Spleen (tissue), 11 donors: ENCODE measurements around the gene DNAJB1. TPM values are rescaled to one million over a fixed set of nuclear protein-coding genes. Genes with fewer than 3 reads are reported as not detected.
A peak's percentile ranks its signal among the peaks of the same experiment; 100 is the strongest.

Experiments
- DNase-seq: peaks from one replicate; pipeline ENCODE4 v3.0.0-alpha.2; 2020
- H3K27ac ChIP-seq, 8 donors: fragments of 200-600 bp; sonication (generic) in 7 of 8; 1 replicate in 4 of 8; 2 replicates in 4 of 8; pipeline versions ENCODE4 v1.5.0 to v1.8.0; 2016 to 2021; ENCODE audit warnings: inconsistent platforms in 4 of 8, mild to moderate bottlenecking in 4 of 8, moderate library complexity in 1 of 8
- H3K27me3 ChIP-seq, 7 donors: fragments of 200-600 bp; sonication (generic) in 6 of 7; replicated peaks in 1 of 7; 1 replicate in 4 of 7; 2 replicates in 3 of 7; pipeline versions ENCODE4 v1.5.0 to v1.8.0; 2016 to 2021; ENCODE audit warnings: inconsistent platforms in 3 of 7, mild to moderate bottlenecking in 1 of 7
- H3K36me3 ChIP-seq, 6 donors: fragments of 200-600 bp; sonication (generic) in 5 of 6; 1 replicate in 4 of 6; 2 replicates in 2 of 6; pipeline versions ENCODE4 v1.5.0 to v1.8.0; 2016 to 2021; ENCODE audit warnings: inconsistent platforms in 2 of 6
- H3K4me1 ChIP-seq, 6 donors: fragments of 200-600 bp; sonication (generic) in 5 of 6; 1 replicate in 3 of 6; 2 replicates in 3 of 6; pipeline versions ENCODE4 v1.5.0 to v1.8.0; 2016 to 2021; ENCODE audit warnings: inconsistent platforms in 3 of 6
- H3K4me3 ChIP-seq, 8 donors: fragments of 200-600 bp; sonication (generic) in 7 of 8; 1 replicate in 4 of 8; 2 replicates in 4 of 8; pipeline versions ENCODE4 v1.5.0 to v1.8.0; 2016 to 2021; ENCODE audit warnings: inconsistent platforms in 4 of 8, mild to moderate bottlenecking in 4 of 8, moderate library complexity in 2 of 8
- H3K9me3 ChIP-seq, 8 donors: fragments of 200-600 bp; sonication (generic) in 7 of 8; 1 replicate in 4 of 8; 2 replicates in 4 of 8; pipeline versions ENCODE4 v1.5.0 to v1.8.0; 2016 to 2021; ENCODE audit warnings: inconsistent platforms in 4 of 8
- POLR2A ChIP-seq, 3 donors: fragments of 450-650 bp; IDR thresholded peaks; one replicate each; pipeline ENCODE4 v1.5.1; 2017; ENCODE audit warnings: antibody characterized with exemption in 3 of 3, mild to moderate bottlenecking in 1 of 3
- POLR2AphosphoS5 ChIP-seq, 3 donors: sonication (generic); formaldehyde crosslinking; IDR thresholded peaks; one replicate each; pipeline ENCODE4 v1.5.1; 2017; ENCODE audit warnings: antibody characterized with exemption in 3 of 3
- WGBS, 5 donors: extraction: QIAGEN DNeasy Blood & Tissue Kit in 3 of 5; methylation state at CpG; one replicate each; pipeline versions ENCODE4 v1.1.5 to v1.1.7; 2013 to 2018; 5-methylcytosine and 5-hydroxymethylcytosine counted together
- intact Hi-C: fragments of 100-400 bp; cut with DNase I; formaldehyde crosslinking; loops from one replicate; pipeline ENCODE4 v1.15.0; 2023; ENCODE audit warnings: low total_unique reads
- polyA plus RNA-seq, 3 donors: library from polyadenylated mRNA; stranded (reverse); fragments of 200-250 nt; gene quantifications; one replicate each; pipeline ENCODE4 v1.2.1, GENCODE V29; 2013
- total RNA-seq, 7 donors: library from RNA; depleted of rRNA in 3 of 7; stranded (reverse); fragments of >200 nt in 3 of 7; fragmentation: NEBNext Ultra II Directional in 4 of 7; extraction: Animal tissue kit (Norgen Biotek cat#: 25700) in 4 of 7; gene quantifications; one replicate each; pipeline versions ENCODE4 v1.1.0 to v1.2.1, GENCODE V29; 2016 to 2021
- TF ChIP-seq, protein P1 (sequence below), 11 experiments: fragments of 200-600 bp in 7 of 11; fragments of 450-650 bp in 4 of 11; sonication (generic) in 4 of 11; IDR thresholded peaks in 8 of 11; conservative IDR thresholded peaks in 3 of 11; 1 replicate in 7 of 11; 2 replicates in 4 of 11; pipeline versions ENCODE4 v1.4.0 to v1.8.0; 2016 to 2021; ENCODE audit warnings: antibody characterized with exemption in 11 of 11, inconsistent platforms in 4 of 11, mild to moderate bottlenecking in 1 of 11
- donor health status: healthy with polysubstance abuse.
- donor health status: DM: no; HTN: no; CAD: no; lungs with moderate emphysema.
- donor health status: DM: no; HTN: no; CAD: no.
- donor health status: Bipolar disorder and iron deficiency.
- donor health status: healthy.
- donor health status: DM: no; HTN: no; CAD: no.
- donor health status: DM: yes; HTN: yes; CAD: no.

Gene DNAJB1
- total and polyA plus RNA-seq, 10 donors: 12.6 to 157 (median 39.3) TPM

DNA sequence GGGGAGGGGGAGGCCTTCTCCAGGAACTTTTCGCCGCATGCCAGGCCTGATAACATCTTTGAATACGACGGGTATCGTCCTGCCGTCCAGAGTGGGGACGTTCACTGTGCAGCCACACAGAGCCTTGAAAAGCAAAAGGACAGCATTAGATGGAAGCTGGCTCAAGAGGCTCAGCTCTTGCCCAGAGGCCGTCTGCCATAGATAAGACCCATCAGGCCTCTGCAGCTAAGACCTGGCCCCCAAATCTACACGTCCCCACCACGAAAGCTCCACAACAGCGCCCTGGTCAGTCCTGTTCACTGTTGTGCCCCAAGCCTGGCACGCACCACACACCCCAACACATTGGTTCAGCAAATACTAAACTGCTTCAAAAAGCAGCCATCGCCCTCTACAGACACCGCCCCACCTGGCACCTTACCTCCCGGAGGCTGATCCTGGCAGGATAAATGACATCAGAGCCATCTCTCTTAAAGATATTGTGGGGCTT, 2.1 kb downstream of the DNAJB1 start:
- no peak for DNase-seq
- Histone ChIP-seq H3K4me3 (peak overlapping the region in 7 of 8 donors; percentile 65 to 94 (median 82)), H3K4me1 (peaks cover 44 to 78% (median 61%) of the 10 kb centered on the region in 6 donors), H3K36me3 (peaks cover 0 to 41% (median 29%) of the 10 kb centered on the region in 6 donors), H3K9me3 (no peaks in the 10 kb centered on the region), H3K27ac (peak overlapping the region in 3 of 8 donors; percentile 17 to 100 (median 99)), H3K27me3 (no peaks in the 10 kb centered on the region)
- intact Hi-C loops: no loop called here
- no peak for TF ChIP-seq POLR2AphosphoS5 (IDR thresholded peaks at IDR 0.05)
- no peak for TF ChIP-seq POLR2A (IDR thresholded peaks at IDR 0.05)
- TF ChIP-seq, protein P1, sequence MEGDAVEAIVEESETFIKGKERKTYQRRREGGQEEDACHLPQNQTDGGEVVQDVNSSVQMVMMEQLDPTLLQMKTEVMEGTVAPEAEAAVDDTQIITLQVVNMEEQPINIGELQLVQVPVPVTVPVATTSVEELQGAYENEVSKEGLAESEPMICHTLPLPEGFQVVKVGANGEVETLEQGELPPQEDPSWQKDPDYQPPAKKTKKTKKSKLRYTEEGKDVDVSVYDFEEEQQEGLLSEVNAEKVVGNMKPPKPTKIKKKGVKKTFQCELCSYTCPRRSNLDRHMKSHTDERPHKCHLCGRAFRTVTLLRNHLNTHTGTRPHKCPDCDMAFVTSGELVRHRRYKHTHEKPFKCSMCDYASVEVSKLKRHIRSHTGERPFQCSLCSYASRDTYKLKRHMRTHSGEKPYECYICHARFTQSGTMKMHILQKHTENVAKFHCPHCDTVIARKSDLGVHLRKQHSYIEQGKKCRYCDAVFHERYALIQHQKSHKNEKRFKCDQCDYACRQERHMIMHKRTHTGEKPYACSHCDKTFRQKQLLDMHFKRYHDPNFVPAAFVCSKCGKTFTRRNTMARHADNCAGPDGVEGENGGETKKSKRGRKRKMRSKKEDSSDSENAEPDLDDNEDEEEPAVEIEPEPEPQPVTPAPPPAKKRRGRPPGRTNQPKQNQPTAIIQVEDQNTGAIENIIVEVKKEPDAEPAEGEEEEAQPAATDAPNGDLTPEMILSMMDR (IDR thresholded peaks at IDR 0.05 in 8 of 11, conservative IDR thresholded peaks at IDR 0.05 in 3 of 11): no peak
- 77 to 83% (median 82%) methylated on average over 15 of the region's 15 CpGs for WGBS, 5 donors

DNA sequence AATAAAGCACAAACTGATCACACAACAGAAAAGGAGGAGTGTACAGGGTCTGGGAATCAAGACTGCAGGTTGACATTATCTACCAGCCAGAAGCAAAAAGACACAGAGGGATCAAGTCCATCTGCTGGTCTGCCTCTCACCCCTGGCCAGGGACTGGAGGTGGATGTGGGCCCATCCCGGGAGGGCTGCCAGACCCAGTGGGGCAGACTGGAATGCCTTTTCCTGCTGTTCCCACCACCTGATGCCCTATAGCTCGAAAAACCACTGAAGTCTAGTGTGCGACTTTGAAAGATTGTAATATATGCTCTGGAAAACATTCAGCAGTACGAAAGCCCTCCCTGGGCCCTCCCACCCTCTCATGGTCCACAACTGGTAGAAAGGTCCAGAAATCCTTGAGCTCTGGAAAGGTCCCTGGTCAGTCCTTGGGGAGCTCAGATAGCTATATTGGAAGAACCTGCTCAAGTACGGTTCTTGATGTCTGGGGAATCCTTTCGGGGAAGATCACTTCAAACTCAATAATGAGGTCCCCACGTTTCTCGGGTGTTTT, 2.6 kb downstream of the DNAJB1 start:
- Histone ChIP-seq H3K4me1 (peaks cover 44 to 78% (median 62%) of the 10 kb centered on the region in 6 donors), H3K36me3 (peaks cover 0 to 41% (median 29%) of the 10 kb centered on the region in 6 donors), H3K4me3 (peak overlapping the region in 2 of 8 donors; percentile 71 to 94), H3K27me3 (no peaks in the 10 kb centered on the region), H3K9me3 (no peaks in the 10 kb centered on the region), H3K27ac (peak overlapping the region in 2 of 8 donors; percentile 11 to 100)
- no peak for DNase-seq
- 83 to 91% (median 89%) methylated on average over 8 of the region's 8 CpGs for WGBS, 5 donors
- TF ChIP-seq, protein P1 (IDR thresholded peaks at IDR 0.05 in 8 of 11, conservative IDR thresholded peaks at IDR 0.05 in 3 of 11): no peak
- TF ChIP-seq POLR2A (IDR thresholded peaks at IDR 0.05) (no peak), POLR2AphosphoS5 (IDR thresholded peaks at IDR 0.05) (no peak)
- intact Hi-C loops: no loop called here

DNA sequence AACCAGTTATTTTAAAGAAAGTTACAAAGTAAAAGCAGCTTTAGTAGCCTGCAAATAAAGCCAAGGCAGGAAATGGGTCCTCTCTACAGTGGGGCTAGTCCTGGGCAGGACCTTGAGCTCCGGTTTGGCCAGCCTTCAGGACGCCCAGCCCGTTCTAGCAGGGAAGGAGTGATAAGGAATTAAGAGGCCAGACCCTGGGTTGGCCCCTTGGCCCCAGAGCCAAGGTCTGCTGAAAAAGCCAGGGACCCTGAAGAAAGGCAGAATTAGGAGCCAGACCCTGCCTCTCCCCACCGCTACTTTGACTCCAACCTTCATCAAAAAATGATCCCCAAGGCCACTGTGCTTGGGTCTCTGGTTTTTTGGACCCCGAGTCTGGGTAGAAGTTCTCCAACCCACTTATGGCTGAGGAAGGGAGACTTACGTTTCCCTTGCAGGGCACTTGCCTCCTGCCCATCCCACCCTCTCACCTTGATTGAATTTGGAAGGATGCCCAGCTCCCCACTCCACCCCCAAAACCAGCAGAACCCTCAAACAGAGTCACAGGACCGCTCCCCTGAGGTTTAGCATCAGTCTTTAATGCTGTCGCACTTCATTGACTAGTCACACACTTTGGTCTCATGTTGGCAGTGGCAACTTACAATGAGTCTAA, 3.9 kb downstream of the DNAJB1 start:
- Histone ChIP-seq H3K27ac (peak overlapping the region in 3 of 8 donors; percentile 4 to 31 (median 28)), H3K9me3 (no peaks in the 10 kb centered on the region), H3K4me1 (peaks cover 40 to 79% (median 60%) of the 10 kb centered on the region in 6 donors), H3K27me3 (no peaks in the 10 kb centered on the region), H3K4me3 (no peak overlapping the region), H3K36me3 (peaks cover 0 to 41% (median 29%) of the 10 kb centered on the region in 6 donors)
- intact Hi-C loops: no loop called here
- no peak for DNase-seq
- TF ChIP-seq POLR2AphosphoS5 (IDR thresholded peaks at IDR 0.05) (peak in 1 of 3 donors; percentile 15), POLR2A (IDR thresholded peaks at IDR 0.05) (no peak)
- 74 to 86% (median 79%) methylated on average over 8 of the region's 8 CpGs for WGBS, 5 donors

DNA sequence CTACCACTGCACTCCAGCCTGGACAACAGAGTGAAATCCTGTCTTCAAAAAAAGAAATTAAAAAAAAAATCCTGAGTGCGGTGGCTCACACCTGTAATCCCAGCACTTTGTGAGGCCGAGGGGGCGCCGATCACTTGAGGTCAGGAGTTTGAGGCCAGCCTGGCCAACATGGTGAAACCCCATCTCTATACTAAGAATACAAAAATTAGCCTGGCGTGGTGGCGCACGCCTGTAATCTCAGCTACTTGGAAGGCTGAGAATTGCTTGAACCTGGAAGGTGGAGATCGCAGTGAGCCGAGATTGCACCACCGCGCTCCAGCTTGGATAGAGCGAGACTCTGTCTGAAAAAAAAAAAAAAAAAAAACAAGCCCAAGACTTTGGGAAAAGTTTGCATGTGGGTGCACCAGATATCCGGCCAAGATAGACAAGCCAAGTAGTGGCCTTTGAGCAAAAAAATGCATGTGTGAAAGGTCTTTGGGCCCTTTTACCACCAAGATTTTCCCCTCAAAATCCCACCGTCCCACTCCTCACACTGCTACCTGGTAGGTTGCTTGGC, 5.7 kb downstream of the DNAJB1 start:
- peaks cover 0 to 41% (median 29%) of the 10 kb centered on the region in 6 donors for H3K36me3 ChIP-seq
- H3K9me3 ChIP-seq: no peaks in the 10 kb centered on the region
- intact Hi-C loops: no loop called here
- peaks cover 36 to 90% (median 60%) of the 10 kb centered on the region in 6 donors for H3K4me1 ChIP-seq
- DNase-seq: no peak
- no peak overlapping the region for H3K4me3 ChIP-seq
- WGBS, 5 donors: 94 to 97% (median 96%) methylated on average over 14 of the region's 14 CpGs
- no peak overlapping the region for H3K27ac ChIP-seq
- TF ChIP-seq POLR2A (IDR thresholded peaks at IDR 0.05): no peak
- TF ChIP-seq POLR2AphosphoS5 (IDR thresholded peaks at IDR 0.05): no peak
- TF ChIP-seq, protein P1 (IDR thresholded peaks at IDR 0.05 in 8 of 11, conservative IDR thresholded peaks at IDR 0.05 in 3 of 11): no peak
- H3K27me3 ChIP-seq: no peaks in the 10 kb centered on the region
